Uterus (tissue), 4 donors: Measurements from ENCODE around the gene BAZ2A. TPM values are rescaled to one million over a fixed set of nuclear protein-coding genes. Genes with fewer than 3 reads are reported as not detected.

Source experiments
- DNase-seq, 2 donors: peaks; one replicate each; pipeline ENCODE4 v3.0.0-alpha.2; 2019 to 2020
- H3K27ac ChIP-seq, 2 donors: fragments of 200-600 bp; sonication (generic); 1 replicate in 1 of 2; 2 replicates in 1 of 2; pipeline ENCODE4 v1.5.1; 2016 to 2018
- H3K27me3 ChIP-seq, 2 donors: fragments of 200-600 bp; sonication (generic); one replicate each; pipeline ENCODE4 v1.5.1; 2018 to 2019; ENCODE audit warnings: control low read depth in 1 of 2
- H3K36me3 ChIP-seq, 2 donors: fragments of 200-600 bp; sonication (generic); one replicate each; pipeline ENCODE4 v1.5.1; 2019; ENCODE audit warnings: control low read depth in 1 of 2
- H3K4me1 ChIP-seq, 2 donors: fragments of 200-600 bp; sonication (generic); one replicate each; pipeline ENCODE4 v1.5.1; 2018 to 2019; ENCODE audit warnings: control low read depth in 1 of 2
- H3K4me3 ChIP-seq, 2 donors: fragments of 200-600 bp; sonication (generic); 1 replicate in 1 of 2; 2 replicates in 1 of 2; pipeline ENCODE4 v1.5.1; 2018 to 2019; ENCODE audit warnings: mild to moderate bottlenecking in 1 of 2
- H3K9me3 ChIP-seq, 2 donors: fragments of 200-600 bp; sonication (generic); one replicate each; pipeline ENCODE4 v1.5.1; 2019; ENCODE audit warnings: control low read depth in 1 of 2
- POLR2A ChIP-seq, 2 donors: fragments of 450-650 bp; IDR thresholded peaks; one replicate each; pipeline ENCODE4 v1.6.1; 2016; ENCODE audit warnings: antibody characterized with exemption in 2 of 2, mild to moderate bottlenecking in 1 of 2, moderate library complexity in 1 of 2
- intact Hi-C: fragments of 100-400 bp; cut with DNase I; formaldehyde crosslinking; loops from one replicate; pipeline ENCODE4 v1.15.1; 2023; ENCODE audit warnings: low total_unique reads
- total RNA-seq, 4 donors: library from RNA; depleted of rRNA in 3 of 4; stranded (reverse); fragments of >200 nt in 3 of 4; gene quantifications; one replicate each; pipeline versions ENCODE4 v1.1.0 to v1.2.4, GENCODE V29; 2014 to 2023
- TF ChIP-seq, protein P1 (sequence below), 4 experiments: fragments of 200-600 bp in 2 of 4; fragments of 450-650 bp in 2 of 4; sonication (generic) in 2 of 4; IDR thresholded peaks; one replicate each; pipeline ENCODE4 v1.5.1; 2016 to 2019; ENCODE audit warnings: antibody characterized with exemption in 4 of 4, mild to moderate bottlenecking in 2 of 4, moderate library complexity in 1 of 4
- donor health status: DM: yes; HTN: yes; CAD: no.

The BAZ2A gene
- total RNA-seq, 4 donors from 2014 or later = 25.1 to 136 (median 28.9) TPM

DNA sequence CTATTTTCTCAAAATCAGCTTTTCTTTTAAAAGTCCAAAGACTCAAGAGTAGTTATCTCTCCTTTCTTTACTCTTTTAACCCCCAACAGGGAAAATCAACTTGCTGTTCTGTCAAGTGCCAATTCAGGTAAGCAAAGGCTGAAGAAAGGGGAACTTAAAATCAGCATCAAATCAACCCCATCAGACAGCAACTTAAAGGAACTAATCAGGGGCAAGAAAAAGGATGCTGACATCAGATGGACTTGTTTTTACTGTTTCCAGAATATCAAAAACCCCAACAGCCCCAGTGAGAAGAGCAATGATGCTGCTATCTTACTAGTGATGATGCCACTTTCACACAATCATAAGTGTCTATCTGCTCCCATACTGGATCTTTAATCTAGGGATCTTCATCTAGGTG, 3.4 kb downstream of the BAZ2A start:
- peaks cover 13 to 26% of the 10 kb centered on the region in 2 donors for H3K4me1 ChIP-seq
- TF ChIP-seq, protein P1, sequence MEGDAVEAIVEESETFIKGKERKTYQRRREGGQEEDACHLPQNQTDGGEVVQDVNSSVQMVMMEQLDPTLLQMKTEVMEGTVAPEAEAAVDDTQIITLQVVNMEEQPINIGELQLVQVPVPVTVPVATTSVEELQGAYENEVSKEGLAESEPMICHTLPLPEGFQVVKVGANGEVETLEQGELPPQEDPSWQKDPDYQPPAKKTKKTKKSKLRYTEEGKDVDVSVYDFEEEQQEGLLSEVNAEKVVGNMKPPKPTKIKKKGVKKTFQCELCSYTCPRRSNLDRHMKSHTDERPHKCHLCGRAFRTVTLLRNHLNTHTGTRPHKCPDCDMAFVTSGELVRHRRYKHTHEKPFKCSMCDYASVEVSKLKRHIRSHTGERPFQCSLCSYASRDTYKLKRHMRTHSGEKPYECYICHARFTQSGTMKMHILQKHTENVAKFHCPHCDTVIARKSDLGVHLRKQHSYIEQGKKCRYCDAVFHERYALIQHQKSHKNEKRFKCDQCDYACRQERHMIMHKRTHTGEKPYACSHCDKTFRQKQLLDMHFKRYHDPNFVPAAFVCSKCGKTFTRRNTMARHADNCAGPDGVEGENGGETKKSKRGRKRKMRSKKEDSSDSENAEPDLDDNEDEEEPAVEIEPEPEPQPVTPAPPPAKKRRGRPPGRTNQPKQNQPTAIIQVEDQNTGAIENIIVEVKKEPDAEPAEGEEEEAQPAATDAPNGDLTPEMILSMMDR (IDR thresholded peaks at IDR 0.05) = no peak
- no peak for TF ChIP-seq POLR2A (IDR thresholded peaks at IDR 0.05)
- H3K9me3 ChIP-seq = no peaks in the 10 kb centered on the region
- H3K27me3 ChIP-seq = no peaks in the 10 kb centered on the region
- H3K36me3 ChIP-seq = no peaks in the 10 kb centered on the region
- no peak overlapping the region for H3K4me3 ChIP-seq
- H3K27ac ChIP-seq = no peak overlapping the region
- no peak for DNase-seq
- intact Hi-C loops = no loop called here

DNA sequence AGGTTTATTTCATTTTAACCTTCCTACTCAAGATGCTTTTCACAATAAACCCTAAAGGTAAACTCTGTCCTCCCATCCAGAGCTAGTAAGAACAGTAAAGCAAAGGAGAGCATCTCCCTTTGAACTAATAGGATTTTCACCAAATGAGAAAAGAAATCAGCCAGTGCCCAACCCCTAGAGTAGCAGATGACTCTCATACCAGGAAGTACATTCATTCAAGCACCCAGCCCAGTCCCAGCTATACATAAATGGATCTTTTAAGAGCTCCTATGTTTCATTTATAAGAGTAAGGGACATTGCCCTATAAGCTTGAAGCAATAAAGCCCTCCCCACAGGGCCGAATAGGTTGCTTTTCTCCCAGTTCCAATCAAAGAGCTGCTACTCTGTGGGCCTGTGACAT, 7.6 kb downstream of the BAZ2A start:
- DNase-seq = no peak
- Histone ChIP-seq H3K9me3 (no peaks in the 10 kb centered on the region), H3K27me3 (no peaks in the 10 kb centered on the region), H3K4me1 (peaks cover 4 to 27% of the 10 kb centered on the region in 2 donors), H3K27ac (no peak overlapping the region), H3K36me3 (no peaks in the 10 kb centered on the region), H3K4me3 (no peak overlapping the region)
- intact Hi-C loops = no loop called here
- no peak for TF ChIP-seq POLR2A (IDR thresholded peaks at IDR 0.05)
- TF ChIP-seq, protein P1 (IDR thresholded peaks at IDR 0.05) = no peak

DNA sequence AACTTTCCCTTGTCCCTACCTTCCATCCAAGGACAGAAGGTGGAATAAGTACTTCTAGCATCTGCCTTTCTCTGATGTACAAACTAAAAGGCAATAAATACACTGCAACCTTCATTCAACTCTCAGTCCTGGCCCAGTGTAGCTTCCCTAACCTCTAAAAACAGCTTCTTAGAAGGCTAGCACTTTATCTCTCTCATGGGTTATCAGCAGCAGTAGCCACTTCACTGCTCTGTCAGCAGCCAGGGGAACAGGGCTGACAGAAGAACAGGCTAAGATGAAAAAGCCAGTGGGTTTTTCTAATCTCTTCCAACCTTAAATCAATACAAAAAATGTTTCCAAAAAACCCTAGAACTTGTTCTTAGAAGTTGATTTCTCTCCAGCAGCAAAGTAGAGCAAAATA, 13.2 kb downstream of the BAZ2A start:
- no peak for TF ChIP-seq POLR2A (IDR thresholded peaks at IDR 0.05)

DNA sequence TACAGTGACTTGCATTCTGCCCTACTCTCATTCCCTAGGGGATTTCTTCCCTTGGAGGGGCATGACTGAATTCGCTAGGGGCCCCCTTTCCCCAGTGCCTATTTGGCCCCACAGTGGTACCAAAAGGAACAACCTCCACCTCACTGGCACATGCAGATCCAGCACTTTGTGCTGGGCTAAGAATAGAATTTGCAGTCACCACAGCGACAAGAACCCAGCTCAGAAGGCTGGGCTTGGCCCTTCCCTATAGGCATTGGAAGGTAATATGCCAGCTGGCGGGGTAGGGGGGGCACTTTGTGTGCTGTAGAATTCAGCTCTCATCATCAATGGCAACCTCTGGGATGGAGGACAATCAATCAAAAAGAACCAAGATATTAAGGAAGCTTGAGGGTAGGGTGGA, 13.9 kb downstream of the BAZ2A start:
- intact Hi-C loops = no loop called here
- H3K36me3 ChIP-seq = no peaks in the 10 kb centered on the region
- H3K9me3 ChIP-seq = no peaks in the 10 kb centered on the region
- H3K4me3 ChIP-seq = no peak overlapping the region
- no peak for TF ChIP-seq POLR2A (IDR thresholded peaks at IDR 0.05)
- TF ChIP-seq, protein P1 (IDR thresholded peaks at IDR 0.05) = no peak
- H3K4me1 ChIP-seq = peaks cover 0 to 4% of the 10 kb centered on the region in 2 donors
- DNase-seq = no peak
- no peaks in the 10 kb centered on the region for H3K27me3 ChIP-seq
- no peak overlapping the region for H3K27ac ChIP-seq

More for the DNA sequence above, 13.2 kb downstream of the BAZ2A start:
- no peak for DNase-seq
- no peaks in the 10 kb centered on the region for H3K9me3 ChIP-seq
- intact Hi-C loops = no loop called here
- no peak overlapping the region for H3K4me3 ChIP-seq
- peaks cover 0 to 7% of the 10 kb centered on the region in 2 donors for H3K4me1 ChIP-seq
- H3K27ac ChIP-seq = no peak overlapping the region
- no peaks in the 10 kb centered on the region for H3K36me3 ChIP-seq
- no peaks in the 10 kb centered on the region for H3K27me3 ChIP-seq

DNA sequence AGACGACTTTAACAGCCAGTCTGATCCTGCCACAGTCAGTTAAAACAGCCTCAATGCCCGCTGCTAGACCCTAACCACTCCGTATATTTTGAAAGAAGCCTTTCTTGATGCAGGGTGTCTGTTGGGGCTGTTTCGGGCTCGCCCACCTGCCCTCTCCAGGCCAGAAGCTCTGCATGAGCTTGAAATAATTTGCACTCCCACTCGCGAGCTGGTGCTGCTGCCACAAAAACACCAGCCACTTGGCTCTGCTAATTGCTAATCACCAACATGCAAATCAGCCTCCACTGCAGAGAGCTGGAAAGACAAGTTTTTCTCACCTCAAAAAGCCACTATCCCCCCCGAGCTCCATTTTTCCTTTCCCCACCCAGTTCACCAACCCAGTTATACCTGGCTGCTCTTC, 15.5 kb downstream of the BAZ2A start:
- no peaks in the 10 kb centered on the region for H3K36me3 ChIP-seq
- TF ChIP-seq, protein P1 (IDR thresholded peaks at IDR 0.05) = no peak
- TF ChIP-seq POLR2A (IDR thresholded peaks at IDR 0.05) = no peak
- intact Hi-C loops = no loop called here
- DNase-seq = no peak
- no peak overlapping the region for H3K27ac ChIP-seq
- H3K9me3 ChIP-seq = no peaks in the 10 kb centered on the region
- H3K27me3 ChIP-seq = no peaks in the 10 kb centered on the region
- H3K4me3 ChIP-seq = no peak overlapping the region
- H3K4me1 ChIP-seq = no peaks in the 10 kb centered on the region

DNA sequence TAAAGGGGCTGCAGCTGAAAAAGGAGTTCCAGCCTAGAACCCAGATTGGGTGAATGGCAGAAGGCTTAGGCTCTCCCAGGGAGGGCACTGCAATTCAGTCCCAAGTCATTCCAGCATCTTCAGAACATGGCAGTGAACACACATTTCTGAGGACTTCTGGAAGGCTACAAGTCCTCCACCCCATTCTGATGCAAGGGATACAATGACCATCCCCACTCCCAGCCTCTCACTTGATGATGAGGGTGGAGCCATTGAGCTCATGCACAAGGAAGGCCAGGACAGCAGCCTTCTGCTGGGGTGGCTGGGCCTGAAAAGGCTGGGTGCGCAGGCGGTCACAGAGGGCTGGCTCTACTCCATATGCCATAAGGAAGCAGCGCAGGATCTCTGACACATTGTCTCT, 25.8 kb downstream of the BAZ2A start:
- no peak overlapping the region for H3K4me3 ChIP-seq
- H3K36me3 ChIP-seq = no peaks in the 10 kb centered on the region
- DNase-seq = no peak
- no peaks in the 10 kb centered on the region for H3K27me3 ChIP-seq
- TF ChIP-seq, protein P1 (IDR thresholded peaks at IDR 0.05) = no peak
- TF ChIP-seq POLR2A (IDR thresholded peaks at IDR 0.05) = no peak
- intact Hi-C loops = no loop called here
- H3K9me3 ChIP-seq = no peaks in the 10 kb centered on the region
- no peaks in the 10 kb centered on the region for H3K4me1 ChIP-seq
- H3K27ac ChIP-seq = no peak overlapping the region
